ENCODE data around the gene HS6ST2.

Gene HS6ST2

GRCh38 chrX:132842460-132843238 is 115.8 kb downstream of the HS6ST2 start:
- DNase-seq = no peak

GRCh38 chrX:132837967-132838366 is 120.5 kb downstream of the HS6ST2 start:
- no peak for DNase-seq

GRCh38 chrX:132837126-132837525 is 121.3 kb downstream of the HS6ST2 start:
- no peak for DNase-seq

- DNase-seq = no peak
Measured at GRCh38 chrX:132836471-132836870, 122.0 kb downstream of the HS6ST2 start.

- no peak for DNase-seq
Measured at GRCh38 chrX:132834741-132835140, 123.7 kb downstream of the HS6ST2 start.

GRCh38 chrX:132834109-132834508 is 124.3 kb downstream of the HS6ST2 start:
- DNase-seq = no peak

GRCh38 chrX:132833373-132833772 is 125.1 kb downstream of the HS6ST2 start:
- no peak for DNase-seq

- DNase-seq = no peak
Measured at GRCh38 chrX:132831336-132831973, 127.0 kb downstream of the HS6ST2 start.

GRCh38 chrX:132822634-132823012 is 135.8 kb downstream of the HS6ST2 start:
- DNase-seq = no peak

- DNase-seq = no peak
Measured at GRCh38 chrX:132821974-132822633, 136.3 kb downstream of the HS6ST2 start.

- DNase-seq = no peak
Measured at GRCh38 chrX:132820675-132821074, 137.8 kb downstream of the HS6ST2 start.

- DNase-seq = no peak
Measured at GRCh38 chrX:132819711-132820264, 138.6 kb downstream of the HS6ST2 start.

GRCh38 chrX:132818638-132819037 is 139.8 kb downstream of the HS6ST2 start:
- no peak for DNase-seq

GRCh38 chrX:132815643-132816042 is 142.8 kb downstream of the HS6ST2 start:
- no peak for DNase-seq

GRCh38 chrX:132810964-132811712 is 147.3 kb downstream of the HS6ST2 start:
- no peak for DNase-seq

- DNase-seq = no peak
Measured at GRCh38 chrX:132810488-132810887, 147.9 kb downstream of the HS6ST2 start.

- no peak for DNase-seq
Measured at GRCh38 chrX:132809581-132809980, 148.8 kb downstream of the HS6ST2 start.

GRCh38 chrX:132807411-132808030 is 150.9 kb downstream of the HS6ST2 start:
- no peak for DNase-seq

- no peak for DNase-seq
Measured at GRCh38 chrX:132802033-132802432, 156.4 kb downstream of the HS6ST2 start.

- no peak for DNase-seq
Measured at GRCh38 chrX:132795181-132795580, 163.2 kb downstream of the HS6ST2 start.

- DNase-seq = no peak
Measured at GRCh38 chrX:132791714-132792113, 166.7 kb downstream of the HS6ST2 start.

GRCh38 chrX:132790329-132790728 is 168.1 kb downstream of the HS6ST2 start:
- no peak for DNase-seq

- DNase-seq = no peak
Measured at GRCh38 chrX:132786217-132786616, 172.2 kb downstream of the HS6ST2 start.

Measured in SHP77 treated with DMSO at 0.1 percent for 48 hours (cell line).